CD14-positive monocyte (primary cell): ENCODE data around the gene OR8H2. TPM values are rescaled to one million over a fixed set of nuclear protein-coding genes. Genes with fewer than 3 reads are reported as not detected.

Experiments
- DNase-seq, 3 donors: peaks; one replicate each; pipeline ENCODE4 v3.0.0-alpha.2; 2011 to 2022
- H2AFZ ChIP-seq: 2 replicates; pipeline ENCODE4 v1.6.0; 2012; ENCODE audit warnings: mild to moderate bottlenecking, low read depth, low read length, inconsistent platforms; ENCODE audit not compliant: insufficient read depth, poor library complexity, severe bottlenecking
- H3K27ac ChIP-seq, 2 donors: 1 replicate in 1 of 2; 2 replicates in 1 of 2; pipeline ENCODE4 v1.5.1; 2012 to 2013; ENCODE audit warnings: low read length in 2 of 2, control low read depth in 1 of 2, inconsistent platforms in 1 of 2, low read depth in 1 of 2, mild to moderate bottlenecking in 1 of 2
- H3K27me3 ChIP-seq, 2 donors: one replicate each; pipeline versions ENCODE4 v1.6.0 to v1.6.1; 2011 to 2013; ENCODE audit warnings: low read length in 2 of 2; ENCODE audit not compliant: control insufficient read depth in 2 of 2, insufficient read depth in 2 of 2
- H3K36me3 ChIP-seq, 2 donors: replicated peaks in 1 of 2; 1 replicate in 1 of 2; 2 replicates in 1 of 2; pipeline versions ENCODE4 v1.5.1 to v1.6.1; 2012 to 2013; ENCODE audit warnings: low read length in 2 of 2, control low read depth in 1 of 2, inconsistent platforms in 1 of 2, mild to moderate bottlenecking in 1 of 2; ENCODE audit not compliant: insufficient read depth in 2 of 2, control insufficient read depth in 1 of 2
- H3K4me1 ChIP-seq, 2 donors: 1 replicate in 1 of 2; 2 replicates in 1 of 2; pipeline versions ENCODE4 v1.5.1 to v1.6.1; 2012 to 2013; ENCODE audit warnings: low read length in 2 of 2, control low read depth in 1 of 2, inconsistent platforms in 1 of 2, mild to moderate bottlenecking in 1 of 2, moderate library complexity in 1 of 2; ENCODE audit not compliant: insufficient read depth in 2 of 2, control insufficient read depth in 1 of 2
- H3K4me2 ChIP-seq: replicated peaks from 2 replicates; pipeline ENCODE3; 2012; ENCODE audit warnings: low read length, moderate library complexity, mild to moderate bottlenecking; ENCODE audit not compliant: poor library complexity, severe bottlenecking; ENCODE audit errors: extremely low read depth
- H3K4me3 ChIP-seq, 3 experiments: fragments of 200-600 bp in 1 of 3; sonication (generic) in 1 of 3; replicated peaks in 1 of 3; 1 replicate in 2 of 3; 2 replicates in 1 of 3; pipeline ENCODE4 v1.5.1; 2011 to 2013; ENCODE audit warnings: low read length in 3 of 3, mild to moderate bottlenecking in 3 of 3, control low read depth in 2 of 3, low read depth in 2 of 3, inconsistent platforms in 1 of 3, moderate library complexity in 1 of 3
- H3K79me2 ChIP-seq: 2 replicates; pipeline ENCODE4 v1.6.0; 2012; ENCODE audit warnings: mild to moderate bottlenecking, control low read depth, inconsistent platforms, low read length, moderate library complexity; ENCODE audit not compliant: insufficient read depth
- H3K9ac ChIP-seq: 2 replicates; pipeline ENCODE4 v1.6.0; 2017; ENCODE audit warnings: low read length, mild to moderate bottlenecking; ENCODE audit not compliant: insufficient read depth, poor library complexity, severe bottlenecking
- H3K9me3 ChIP-seq, 2 donors: replicated peaks in 1 of 2; 1 replicate in 1 of 2; 2 replicates in 1 of 2; pipeline versions ENCODE4 v1.5.1 to v1.6.1; 2012 to 2013; ENCODE audit warnings: low read length in 2 of 2, control low read depth in 1 of 2; ENCODE audit not compliant: control insufficient read depth in 1 of 2, insufficient read depth in 1 of 2
- H4K20me1 ChIP-seq: 2 replicates; pipeline ENCODE4 v1.6.0; 2012; ENCODE audit warnings: mild to moderate bottlenecking, low read length, control low read depth, moderate library complexity; ENCODE audit not compliant: insufficient read depth
- H3K27ac Mint-ChIP-seq, 7 donors: one replicate each; pipeline ENCODE4 v1.8.0; 2020; ENCODE audit warnings: mild to moderate bottlenecking in 7 of 7, mixed read lengths in 7 of 7, moderate library complexity in 6 of 7, inconsistent platforms in 2 of 7
- H3K27me3 Mint-ChIP-seq, 3 donors: one replicate each; pipeline ENCODE4 v1.8.0; 2021 to 2022; ENCODE audit warnings: low read depth in 3 of 3, mild to moderate bottlenecking in 3 of 3, mixed read lengths in 3 of 3, moderate library complexity in 3 of 3, inconsistent platforms in 1 of 3
- H3K36me3 Mint-ChIP-seq, 2 donors: one replicate each; pipeline ENCODE4 v1.8.0; 2020; ENCODE audit warnings: mixed read lengths in 2 of 2, inconsistent platforms in 1 of 2, mild to moderate bottlenecking in 1 of 2
- H3K4me1 Mint-ChIP-seq: one replicate; pipeline ENCODE4 v1.8.0; 2020; ENCODE audit warnings: mild to moderate bottlenecking, mixed read lengths
- H3K4me3 Mint-ChIP-seq, 2 donors: one replicate each; pipeline ENCODE4 v1.8.0; 2020; ENCODE audit warnings: mild to moderate bottlenecking in 2 of 2, mixed read lengths in 2 of 2, moderate library complexity in 1 of 2
- H3K9me3 Mint-ChIP-seq, 7 donors: one replicate each; pipeline ENCODE4 v1.8.0; 2020 to 2022; ENCODE audit warnings: mixed read lengths in 7 of 7, mild to moderate bottlenecking in 6 of 7, moderate library complexity in 6 of 7, inconsistent platforms in 2 of 7
- WGBS: methylation state at CpG from one replicate; pipeline ENCODE4 v1.1.5; 2013; ENCODE audit warnings: missing lambda C conversion rate; ENCODE audit not compliant: insufficient coverage; 5-methylcytosine and 5-hydroxymethylcytosine counted together
- intact Hi-C, 2 donors: fragments of 100-400 bp; cut with micrococcal nuclease; formaldehyde crosslinking; loops; one replicate each; pipeline versions ENCODE4 v1.15.0 to v1.15.1; 2023
- polyA plus RNA-seq, 3 donors: library from polyadenylated mRNA; depleted of rRNA in 1 of 3; unstranded in 2 of 3; stranded (reverse) in 1 of 3; fragments of 300-500 nt in 2 of 3; fragments of >200 nt in 1 of 3; fragmentation: Illumina TruSeq in 2 of 3; gene quantifications; 1 replicate in 2 of 3; 2 replicates in 1 of 3; pipeline ENCODE4 v1.2.3, GENCODE V29; 2012 to 2021
- TF ChIP-seq, protein P1 (sequence below): fragments of 200-600 bp; IDR thresholded peaks from one replicate; pipeline ENCODE4 v1.8.0; 2022; ENCODE audit warnings: antibody characterized with exemption, mild to moderate bottlenecking

OR8H2 gene
- polyA plus RNA-seq, 3 donors: not detected

DNA sequence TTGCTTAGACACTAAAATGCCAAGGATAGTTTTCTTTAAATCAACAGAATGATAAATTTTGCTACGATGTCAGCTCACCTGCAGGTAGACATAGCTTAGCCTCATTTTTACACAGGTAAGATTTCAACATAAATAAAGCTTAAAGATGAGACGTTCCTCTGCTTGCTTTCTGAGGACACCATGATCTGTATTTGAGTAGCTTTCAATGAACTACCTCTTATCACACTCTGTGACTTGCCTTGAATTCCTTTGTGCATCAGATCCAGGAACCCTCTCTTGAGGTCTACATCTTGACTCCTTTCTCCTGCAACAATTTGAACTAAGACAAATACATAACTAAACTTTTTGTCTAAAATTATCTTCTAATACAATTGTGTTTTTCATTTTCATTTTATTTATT lies 36.5 kb upstream of the OR8H2 start:
- DNase-seq: no peak
- H3K4me3 Mint-ChIP-seq: no peak overlapping the region
- H3K27ac ChIP-seq: no peak overlapping the region
- H3K9me3 ChIP-seq: peaks cover 8 to 12% of the 10 kb centered on the region in 2 donors
- H3K79me2 ChIP-seq: no peaks in the 10 kb centered on the region
- no peak overlapping the region for H3K9ac ChIP-seq
- TF ChIP-seq, protein P1, sequence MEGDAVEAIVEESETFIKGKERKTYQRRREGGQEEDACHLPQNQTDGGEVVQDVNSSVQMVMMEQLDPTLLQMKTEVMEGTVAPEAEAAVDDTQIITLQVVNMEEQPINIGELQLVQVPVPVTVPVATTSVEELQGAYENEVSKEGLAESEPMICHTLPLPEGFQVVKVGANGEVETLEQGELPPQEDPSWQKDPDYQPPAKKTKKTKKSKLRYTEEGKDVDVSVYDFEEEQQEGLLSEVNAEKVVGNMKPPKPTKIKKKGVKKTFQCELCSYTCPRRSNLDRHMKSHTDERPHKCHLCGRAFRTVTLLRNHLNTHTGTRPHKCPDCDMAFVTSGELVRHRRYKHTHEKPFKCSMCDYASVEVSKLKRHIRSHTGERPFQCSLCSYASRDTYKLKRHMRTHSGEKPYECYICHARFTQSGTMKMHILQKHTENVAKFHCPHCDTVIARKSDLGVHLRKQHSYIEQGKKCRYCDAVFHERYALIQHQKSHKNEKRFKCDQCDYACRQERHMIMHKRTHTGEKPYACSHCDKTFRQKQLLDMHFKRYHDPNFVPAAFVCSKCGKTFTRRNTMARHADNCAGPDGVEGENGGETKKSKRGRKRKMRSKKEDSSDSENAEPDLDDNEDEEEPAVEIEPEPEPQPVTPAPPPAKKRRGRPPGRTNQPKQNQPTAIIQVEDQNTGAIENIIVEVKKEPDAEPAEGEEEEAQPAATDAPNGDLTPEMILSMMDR: no peak
- no peaks in the 10 kb centered on the region for H3K27me3 ChIP-seq
- no peaks in the 10 kb centered on the region for H4K20me1 ChIP-seq
- H3K27me3 Mint-ChIP-seq: no peaks in the 10 kb centered on the region
- no peaks in the 10 kb centered on the region for H3K36me3 Mint-ChIP-seq
- no peaks in the 10 kb centered on the region for H3K4me1 ChIP-seq
- H3K36me3 ChIP-seq: no peaks in the 10 kb centered on the region
- H3K9me3 Mint-ChIP-seq: peaks cover 0 to 7% (median 2%) of the 10 kb centered on the region in 7 donors
- intact Hi-C loops: no loop called here
- H2AFZ ChIP-seq: no peak overlapping the region
- H3K4me2 ChIP-seq: no peak overlapping the region
- no peak overlapping the region for H3K4me3 ChIP-seq
- no peaks in the 10 kb centered on the region for H3K4me1 Mint-ChIP-seq
- 60% methylated on average over 1 of the region's 2 CpGs for WGBS
- H3K27ac Mint-ChIP-seq: no peak overlapping the region

GRCh38 chr11:56089697-56090096 lies 13.8 kb upstream of the OR8H2 start:
- Histone ChIP-seq H3K79me2 (no peaks in the 10 kb centered on the region), H3K27ac (no peak overlapping the region), H3K27me3 (no peaks in the 10 kb centered on the region), H3K9ac (no peak overlapping the region), H2AFZ (no peak overlapping the region), H3K9me3 (peaks cover 0 to 4% of the 10 kb centered on the region in 2 donors), H3K4me2 (no peak overlapping the region), H3K4me3 (no peak overlapping the region), H3K36me3 (no peaks in the 10 kb centered on the region), H4K20me1 (no peaks in the 10 kb centered on the region), H3K4me1 (no peaks in the 10 kb centered on the region)
- no peak overlapping the region for H3K4me3 Mint-ChIP-seq
- no peaks in the 10 kb centered on the region for H3K36me3 Mint-ChIP-seq
- no CpG with 5 or more reads among the region's 3 CpGs for WGBS
- intact Hi-C loops: no loop called here
- peaks cover 0 to 3% (median 0%) of the 10 kb centered on the region in 7 donors for H3K9me3 Mint-ChIP-seq
- H3K27ac Mint-ChIP-seq: no peak overlapping the region
- TF ChIP-seq, protein P1: no peak
- H3K4me1 Mint-ChIP-seq: no peaks in the 10 kb centered on the region
- DNase-seq: no peak
- no peaks in the 10 kb centered on the region for H3K27me3 Mint-ChIP-seq
